ENCODE data around the gene BIN1. TPM values are rescaled to one million over a fixed set of nuclear protein-coding genes. Genes with fewer than 3 reads are reported as not detected.

Gene BIN1
- polyA plus RNA-seq, 3 donors = 127 to 129 (median 128) TPM

DNA sequence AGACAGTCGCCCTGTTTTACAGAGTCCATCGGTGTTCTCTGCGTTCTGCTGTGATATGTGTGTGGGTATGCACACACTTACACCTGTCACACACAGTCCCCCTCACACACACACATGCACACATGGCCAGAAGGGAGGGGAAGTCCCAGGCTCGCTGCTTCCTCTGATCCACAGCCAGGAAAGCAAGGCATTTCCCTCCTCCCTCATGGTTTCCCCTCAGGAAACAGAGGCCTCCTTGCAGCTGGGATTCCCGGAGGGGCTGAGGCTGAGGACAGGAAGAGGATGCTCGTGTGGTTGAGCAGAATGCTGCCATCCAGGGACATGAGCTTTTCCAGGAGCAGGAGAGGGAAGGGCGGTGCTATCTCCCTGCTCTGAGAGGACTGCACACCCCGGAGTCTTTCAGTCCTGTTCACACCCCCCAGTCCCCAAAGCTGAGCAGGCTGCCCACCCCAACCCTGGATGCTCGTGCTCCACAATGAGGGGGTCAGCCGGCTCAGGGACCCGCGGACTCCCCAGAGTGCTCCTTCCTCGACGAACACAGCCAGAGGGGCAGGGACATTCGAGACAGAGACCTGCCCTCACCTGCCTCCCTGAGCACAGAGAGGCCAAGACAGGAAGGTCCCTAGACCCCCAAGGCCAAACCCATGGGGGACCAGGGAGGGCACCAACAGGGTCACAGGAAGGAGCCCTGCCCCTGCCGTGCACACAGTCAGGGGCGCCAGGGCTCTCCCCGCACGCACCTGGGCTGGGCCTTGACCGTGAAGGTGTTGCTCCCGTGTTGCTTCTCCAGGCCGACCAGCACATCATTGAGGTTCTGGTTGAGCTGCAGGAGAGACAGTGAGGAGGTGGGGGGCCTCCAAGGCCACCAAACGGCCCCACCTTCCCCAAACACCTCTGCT is 45.3 kb downstream of the BIN1 start:
- no peak for DNase-seq

DNA sequence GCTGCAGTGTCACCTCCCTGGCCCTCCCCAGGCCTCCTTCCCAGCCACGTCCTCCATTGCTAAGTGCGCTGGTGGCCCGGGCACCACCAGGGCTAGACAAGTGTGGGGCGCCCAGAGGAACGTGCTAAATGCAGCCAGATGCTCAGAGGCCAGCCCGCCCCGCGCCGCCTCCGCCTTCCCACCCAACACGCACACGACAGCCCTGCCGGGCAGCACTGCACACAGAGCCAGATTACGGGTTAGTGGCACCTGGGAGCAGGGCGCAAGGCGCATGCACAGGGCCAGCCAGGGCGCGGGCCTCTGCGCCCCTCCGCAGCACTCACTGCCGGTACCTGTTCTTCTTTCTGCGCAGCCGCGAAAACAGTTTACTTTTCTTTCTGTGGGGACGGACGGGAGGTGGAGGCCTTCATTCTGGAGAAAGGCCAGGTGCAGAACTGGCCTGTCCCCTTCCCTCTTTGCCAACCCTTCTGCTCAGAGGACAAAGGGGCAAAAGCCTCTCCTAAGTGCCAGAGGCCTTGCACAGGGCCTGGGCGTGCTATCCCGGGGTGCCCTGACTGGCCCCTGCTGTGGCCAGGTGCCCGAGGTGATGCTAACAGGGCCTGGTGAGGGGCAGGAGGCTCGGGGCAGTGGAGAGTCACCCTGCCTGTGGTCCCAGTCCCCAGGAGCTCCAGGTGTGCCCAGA is 46.5 kb downstream of the BIN1 start:
- no peak for DNase-seq

DNA sequence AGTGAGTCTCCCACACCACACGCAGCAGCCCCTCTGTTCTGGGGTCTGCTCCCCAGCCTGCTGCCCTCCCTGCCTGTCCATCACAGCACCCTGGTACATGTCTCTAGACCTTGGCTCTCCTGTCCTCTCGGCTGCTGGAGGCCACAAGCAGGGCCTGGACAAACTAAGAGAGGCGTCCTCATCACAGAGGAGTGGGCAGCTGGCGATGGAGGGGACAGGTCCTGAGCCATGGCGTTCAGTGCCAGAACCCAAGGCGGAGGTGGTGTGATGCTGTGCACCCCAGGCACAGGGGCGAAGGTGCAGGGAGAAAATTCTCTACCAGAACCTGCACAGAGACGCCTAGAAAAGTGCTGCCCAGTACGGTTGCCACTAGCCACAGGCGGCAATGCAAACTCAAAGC is 47.4 kb downstream of the BIN1 start:
- DNase-seq = no peak

DNA sequence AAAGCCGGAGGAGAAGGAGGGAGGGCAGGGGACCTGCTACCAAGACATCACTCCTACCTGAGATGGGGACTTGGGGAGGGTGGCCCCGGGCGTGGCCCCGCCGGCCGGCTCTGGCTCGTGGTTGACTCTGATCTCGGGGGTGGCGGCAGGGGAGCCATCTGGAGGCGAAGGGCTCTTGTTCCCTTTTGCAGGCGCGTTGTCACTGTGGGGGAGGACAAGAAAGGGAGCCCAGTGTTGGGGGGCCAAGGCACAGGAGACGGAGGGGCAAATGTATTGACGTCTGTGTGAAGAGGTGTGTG is 48.1 kb downstream of the BIN1 start:
- no peak for DNase-seq

DNA sequence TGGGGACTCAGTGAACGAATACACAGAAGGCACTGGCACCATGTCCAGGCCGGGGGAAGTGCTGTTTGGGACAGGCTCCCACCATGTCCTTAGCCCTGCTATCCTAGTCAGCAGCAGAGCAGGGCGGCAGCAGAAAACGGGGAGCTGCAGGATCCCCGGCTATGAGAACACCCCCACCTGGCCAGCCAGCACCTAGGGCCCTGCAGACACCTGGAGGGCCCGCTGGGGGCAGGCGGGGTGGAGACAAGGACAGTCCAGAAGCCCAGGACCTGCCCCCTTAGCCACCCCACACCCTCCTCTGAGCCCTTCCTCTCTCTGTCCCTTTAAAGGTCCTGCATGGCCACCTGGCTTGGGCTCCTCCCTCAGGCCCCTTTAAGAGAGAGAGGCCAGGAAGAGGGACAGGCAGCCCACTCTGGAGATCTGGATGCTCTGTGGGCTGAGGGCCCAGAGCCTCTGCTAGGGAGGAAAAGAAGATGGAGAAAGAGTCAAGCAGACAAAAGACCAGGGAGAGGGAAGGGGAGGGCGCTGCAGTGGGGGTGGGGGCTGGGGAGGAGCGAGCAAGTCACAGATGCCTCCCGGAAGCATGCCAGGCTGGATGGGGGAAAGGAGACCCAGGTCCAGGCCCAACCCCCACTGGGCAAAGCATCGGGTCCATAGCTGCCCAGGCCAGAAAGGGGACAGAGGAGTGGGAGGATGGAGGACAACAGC is 48.6 kb downstream of the BIN1 start:
- DNase-seq = no peak

DNA sequence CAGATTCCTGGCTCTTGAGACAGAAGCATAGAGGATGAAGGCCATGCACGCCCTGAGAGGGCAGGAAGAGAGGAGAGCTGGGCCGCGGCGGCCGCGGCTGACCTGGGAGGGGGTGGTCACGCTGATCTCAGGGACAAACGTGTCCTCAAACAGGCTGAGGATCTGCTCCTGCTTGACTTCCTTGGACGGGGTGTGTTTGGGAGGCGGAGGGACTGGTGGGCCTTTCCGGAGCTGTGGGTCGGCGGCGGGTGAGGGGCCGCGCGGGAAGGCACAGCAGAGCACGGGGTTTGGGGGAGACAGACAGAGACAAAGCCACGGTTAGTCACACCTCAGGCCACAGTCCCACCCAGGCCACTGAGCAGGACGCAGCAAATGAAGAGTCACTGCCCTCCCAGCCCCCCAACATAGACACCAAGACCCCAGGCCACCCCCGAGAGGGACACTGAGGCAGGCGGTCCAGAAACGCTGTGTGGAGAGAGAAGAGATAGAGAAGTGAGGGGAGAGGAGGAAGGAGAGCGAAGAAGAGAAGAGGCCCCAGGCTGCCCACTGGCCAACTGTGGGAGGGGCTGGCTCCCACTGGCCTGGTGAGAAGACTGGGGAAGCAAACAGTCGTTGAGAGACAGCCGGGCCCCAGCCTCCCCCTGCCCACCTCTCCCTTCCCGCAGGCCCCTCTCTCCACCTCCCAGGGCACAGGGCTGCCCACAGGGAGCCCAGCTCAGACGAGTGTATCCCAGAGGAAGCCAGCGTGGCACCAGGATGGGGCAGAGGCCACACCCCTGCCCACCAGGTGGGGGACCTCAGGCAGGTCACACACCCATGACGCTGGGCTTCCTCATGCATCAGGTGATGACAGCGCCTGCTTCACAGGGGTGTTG is 49.3 kb downstream of the BIN1 start:
- no peak for DNase-seq

DNA sequence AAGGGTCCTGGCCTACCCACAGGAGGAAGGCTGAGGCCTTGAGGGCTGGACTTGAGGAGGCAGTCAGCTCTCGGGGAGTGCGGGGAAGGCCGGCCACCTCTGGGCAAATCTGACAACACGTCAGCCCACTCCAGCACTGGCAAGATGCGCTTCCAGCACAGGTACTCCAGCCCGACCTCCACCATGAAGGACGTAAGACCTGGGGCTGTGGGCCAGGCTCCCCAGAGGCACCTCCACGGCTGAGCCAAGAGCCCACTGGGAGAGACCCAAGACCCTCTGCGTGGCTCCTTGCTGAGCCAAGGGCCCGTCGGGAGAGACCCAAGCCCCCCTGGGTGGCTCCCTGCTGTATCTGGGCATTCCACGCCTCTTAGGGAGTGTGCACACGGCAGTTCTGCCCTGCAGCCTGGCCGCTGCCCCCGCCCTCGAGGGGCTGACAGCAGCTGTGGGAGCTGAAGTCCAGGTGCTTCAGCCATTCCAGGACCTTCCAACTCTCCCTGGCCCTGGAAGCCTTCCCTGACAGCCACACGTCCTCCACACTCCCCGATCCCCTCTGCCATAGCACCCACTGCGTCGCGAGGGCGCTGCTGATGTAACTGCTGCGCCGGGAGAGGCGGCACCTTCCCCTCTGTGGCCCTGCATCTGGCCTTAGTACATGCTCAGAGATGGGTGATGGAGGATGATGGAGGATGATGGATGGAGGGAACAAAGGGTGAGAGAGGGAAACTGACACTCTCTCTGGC is 50.2 kb downstream of the BIN1 start:
- DNase-seq = no peak

DNA sequence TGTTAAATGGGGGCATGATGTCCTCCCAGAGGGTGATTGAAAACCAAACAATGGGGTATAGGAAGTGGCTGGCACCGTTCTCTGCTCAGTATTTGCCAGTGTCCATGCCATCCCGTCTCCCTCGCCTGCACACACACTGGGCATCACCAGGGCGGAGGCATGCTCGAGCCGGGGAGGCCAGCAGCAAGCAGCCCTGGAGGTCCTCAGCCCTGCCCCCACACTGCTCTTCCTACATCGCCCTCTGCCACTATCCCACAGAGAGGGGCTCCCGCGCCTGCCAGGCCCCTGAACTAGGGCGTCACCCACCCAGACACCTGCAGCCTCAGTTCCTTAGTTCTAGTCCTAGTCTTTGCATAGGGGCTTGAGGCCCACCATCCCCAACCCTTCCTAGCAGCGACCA is 50.9 kb downstream of the BIN1 start:
- no peak for DNase-seq

DNA sequence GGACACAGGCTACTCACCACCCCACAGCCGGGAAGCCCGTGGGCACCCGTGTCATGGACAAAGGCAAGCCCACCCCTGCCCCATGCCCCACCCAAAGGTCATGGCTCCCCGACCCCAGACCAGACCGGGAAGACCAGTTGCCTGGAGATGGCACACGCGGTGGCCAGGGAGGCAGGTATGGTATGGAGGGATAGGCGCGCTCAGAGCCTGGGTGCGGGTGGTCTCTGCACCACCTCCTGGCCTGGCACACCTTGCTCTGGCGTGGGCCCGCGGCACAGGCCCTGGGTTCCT is 51.2 kb downstream of the BIN1 start:
- no peak for DNase-seq

DNA sequence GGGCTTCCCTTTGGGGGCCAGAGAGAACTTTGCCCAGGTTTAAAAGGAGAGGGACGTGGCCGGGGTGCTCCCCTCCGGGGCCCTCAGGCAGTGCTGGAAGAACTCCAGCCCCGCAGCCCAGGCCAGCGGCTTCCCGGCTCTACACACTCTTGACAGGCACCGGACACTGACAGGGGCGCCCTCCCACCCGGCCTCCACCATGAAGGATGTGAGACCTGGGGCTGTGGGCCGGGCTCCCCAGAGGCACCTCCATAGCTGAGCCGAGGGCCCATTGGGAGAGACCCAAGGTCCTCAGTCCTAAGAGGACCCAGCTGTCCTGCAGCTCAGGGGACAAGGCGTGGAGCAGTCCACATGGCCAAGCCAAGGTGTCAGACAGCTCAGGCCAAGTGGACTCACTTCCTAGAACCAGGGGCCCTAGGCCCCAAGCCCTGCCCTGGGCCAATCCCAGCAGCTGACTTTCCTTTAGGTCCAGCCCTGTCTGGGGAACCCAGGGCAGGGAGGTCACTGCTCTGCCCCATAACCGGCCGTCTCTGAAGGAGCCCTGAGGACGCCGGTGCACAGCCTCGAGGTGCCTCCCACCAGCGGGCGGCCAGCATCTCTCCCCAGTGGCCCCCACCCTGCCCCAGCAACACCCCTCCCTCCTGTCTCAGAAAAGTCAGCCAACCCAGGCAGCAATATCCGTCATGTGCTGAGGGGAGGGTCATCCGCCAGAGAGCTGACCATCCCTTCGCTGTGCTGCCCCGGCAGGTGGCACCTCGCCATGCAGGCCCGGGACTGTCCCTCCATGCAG is 51.8 kb downstream of the BIN1 start:
- DNase-seq = no peak

DNA sequence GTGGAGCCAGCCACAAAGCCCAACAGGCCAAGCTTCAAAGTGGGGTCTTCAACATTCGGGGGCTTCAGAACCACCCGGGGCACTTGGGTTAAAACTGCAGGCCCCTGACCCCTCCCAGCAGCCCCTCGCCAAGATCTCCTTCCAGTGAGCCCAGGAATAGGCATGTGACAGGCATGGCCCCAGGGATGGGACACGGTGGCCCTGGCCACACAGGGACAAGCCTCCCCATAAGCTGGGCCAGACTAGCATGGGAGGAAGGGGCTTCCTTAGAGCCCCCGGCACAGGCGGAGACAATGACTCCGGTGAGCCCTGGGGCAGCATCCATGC is 52.4 kb downstream of the BIN1 start:
- no peak for DNase-seq

DNA sequence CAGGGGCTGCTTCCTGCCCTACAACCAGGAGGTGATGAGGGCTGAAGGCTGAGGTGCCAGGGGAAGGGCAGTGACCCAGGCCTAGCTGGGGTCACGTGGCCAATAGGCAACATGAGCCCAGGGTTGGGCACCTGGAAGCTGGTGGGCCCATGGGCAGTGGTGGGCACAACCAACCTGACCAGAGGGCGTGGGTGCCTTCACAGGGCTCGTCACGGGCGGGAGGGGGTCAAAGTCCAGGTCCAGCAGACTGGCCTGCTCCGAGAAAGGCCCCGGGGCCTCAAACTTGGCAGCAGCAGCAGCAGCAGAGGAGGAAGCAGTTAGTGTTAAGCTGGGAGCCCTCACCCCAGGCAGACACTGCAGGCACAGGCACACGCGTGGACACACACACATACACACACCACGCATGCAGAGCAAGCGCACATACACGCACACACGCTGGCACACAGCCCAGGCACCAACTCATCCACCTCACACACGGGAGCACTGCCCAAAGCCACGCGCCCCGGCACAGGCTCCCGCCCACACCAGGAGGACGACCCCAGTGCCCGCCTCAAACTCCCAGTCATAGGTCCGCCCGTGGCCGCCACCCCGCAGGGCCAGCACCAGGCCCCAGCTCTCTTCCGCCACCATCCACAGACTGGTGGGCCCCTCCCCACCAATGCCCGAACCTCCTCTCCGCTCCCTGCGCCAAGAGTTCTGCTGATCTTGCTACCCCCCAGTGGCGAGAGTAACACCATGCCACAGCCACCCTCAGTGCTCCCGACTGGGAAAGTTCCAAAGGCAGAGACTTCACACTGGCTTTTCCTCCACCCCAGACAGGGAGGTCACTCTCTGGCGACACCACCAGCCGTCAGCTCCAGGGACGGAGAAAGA is 53.0 kb downstream of the BIN1 start:
- DNase-seq = no peak

DNA sequence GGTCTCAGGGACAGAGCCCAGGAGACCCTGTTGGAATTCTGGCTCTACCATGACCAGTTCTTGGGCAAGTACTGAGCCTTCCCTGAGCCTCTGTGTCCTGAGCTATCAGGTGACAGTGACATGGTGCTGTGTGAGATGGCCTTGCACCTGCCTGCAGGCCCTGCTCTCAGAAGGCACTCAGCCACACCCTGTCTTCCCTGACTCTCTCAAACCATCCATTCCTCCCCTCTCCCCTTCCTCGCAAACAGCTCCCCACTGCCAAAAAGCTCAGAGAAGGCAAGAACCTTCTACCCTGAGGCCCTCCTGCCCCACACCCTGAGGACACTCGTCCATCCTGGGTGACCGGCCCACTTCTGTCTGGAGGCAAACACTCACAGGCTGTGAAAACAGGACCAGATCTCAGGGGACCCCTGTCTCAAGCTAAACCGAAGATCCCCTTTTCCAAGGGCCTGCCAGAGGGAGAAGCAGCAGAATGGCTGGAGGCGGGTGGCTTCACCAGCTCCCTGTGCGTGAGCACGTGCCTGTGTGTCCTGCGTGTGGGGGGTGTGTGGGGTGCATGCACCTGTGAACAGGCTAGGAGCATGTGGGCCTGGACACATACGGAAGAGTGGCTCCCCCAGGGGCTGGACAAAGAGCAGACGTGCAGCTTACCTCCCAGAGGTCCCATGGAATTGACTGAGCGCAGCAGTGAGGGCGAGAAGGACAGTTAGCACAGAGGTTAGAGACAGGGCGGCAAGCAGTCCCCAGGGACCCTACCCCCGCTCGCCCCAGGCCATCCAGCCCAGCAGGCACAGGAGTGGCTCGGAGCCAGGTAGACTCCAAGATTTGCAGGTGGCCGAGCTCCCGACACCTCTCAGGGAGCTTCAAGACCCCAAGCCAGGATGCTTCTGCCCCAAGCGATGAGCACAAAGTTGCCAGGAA is 53.9 kb downstream of the BIN1 start:
- no peak for DNase-seq

DNA sequence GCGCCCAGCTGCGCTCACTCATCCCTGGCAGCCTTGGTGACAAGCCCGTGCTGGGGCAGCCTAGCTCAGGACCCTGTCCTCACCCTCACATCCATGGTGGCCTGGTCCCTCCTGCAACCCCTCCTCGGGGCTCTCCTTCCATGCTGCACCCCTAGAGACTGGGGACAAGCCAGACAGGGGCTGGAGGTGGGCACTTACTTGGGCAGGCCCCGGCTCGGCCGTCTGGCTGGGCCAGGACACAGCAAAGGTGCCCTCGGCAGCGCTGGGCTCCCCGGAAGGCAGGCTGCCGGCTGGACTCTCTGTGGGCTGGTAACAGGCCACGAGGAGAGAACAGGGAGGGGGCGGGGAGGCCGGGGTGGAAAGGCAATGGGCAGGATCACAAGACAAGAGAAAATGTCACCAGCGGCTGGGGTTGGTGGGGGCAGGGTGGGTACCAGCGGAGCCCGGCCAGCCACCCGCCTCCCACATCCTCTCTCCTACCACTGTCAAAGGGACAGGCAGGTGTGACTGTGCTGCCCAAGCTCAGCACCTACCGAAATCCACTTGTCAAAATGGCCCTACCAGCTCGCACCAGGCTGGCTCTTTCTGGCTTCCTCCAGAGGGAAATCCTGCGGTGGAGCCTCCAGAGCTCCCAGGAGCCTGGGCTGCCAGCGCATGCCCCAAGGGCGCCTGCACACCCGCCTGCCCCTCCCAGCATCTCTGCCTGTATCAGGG is 54.7 kb downstream of the BIN1 start:
- no peak for DNase-seq

DNA sequence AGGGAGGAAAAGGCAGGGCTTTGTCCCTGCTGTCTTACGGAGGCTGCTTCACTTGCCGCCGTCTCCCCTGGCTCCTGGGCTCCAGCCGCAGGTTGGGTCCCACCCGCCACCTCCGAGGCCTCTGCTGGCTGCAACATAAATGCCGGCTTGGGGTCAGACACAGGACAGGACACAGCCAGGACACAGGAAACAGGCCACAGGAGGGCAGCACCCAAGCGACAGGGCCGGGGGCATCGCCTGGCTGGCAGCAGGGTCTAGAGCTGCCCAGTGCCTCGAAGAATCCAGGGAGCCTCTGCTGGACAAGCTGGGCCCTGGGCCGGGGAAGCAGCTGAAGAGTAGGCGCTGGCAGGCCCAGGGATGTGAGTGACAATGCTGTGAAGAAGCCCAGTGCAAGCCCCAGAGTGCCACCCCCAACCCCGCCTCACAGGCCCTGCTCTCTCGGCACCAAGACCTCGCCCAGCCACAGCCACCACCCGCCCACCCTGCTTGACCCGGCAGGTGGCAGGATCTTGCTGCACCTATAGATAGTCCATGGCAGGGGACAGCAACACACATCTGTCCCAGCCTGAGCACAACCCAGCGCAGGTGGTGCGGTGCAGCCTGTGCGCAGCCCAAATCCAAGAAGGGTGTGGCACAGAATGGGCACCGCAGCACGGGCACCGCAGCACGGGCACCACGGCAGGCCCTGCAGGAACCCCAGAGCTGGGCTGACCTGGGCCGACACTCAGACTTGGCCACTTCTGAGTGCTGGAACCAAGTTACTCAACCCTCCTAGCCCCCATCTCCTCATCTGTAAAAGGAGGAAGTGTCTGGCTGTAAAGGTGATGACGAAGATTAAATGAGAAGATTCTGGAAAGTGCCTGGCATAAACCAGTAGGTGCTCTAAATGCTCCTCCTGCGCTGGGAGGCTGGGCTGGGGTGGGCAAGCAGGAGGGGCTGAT is 55.6 kb downstream of the BIN1 start:
- DNase-seq = no peak

DNA sequence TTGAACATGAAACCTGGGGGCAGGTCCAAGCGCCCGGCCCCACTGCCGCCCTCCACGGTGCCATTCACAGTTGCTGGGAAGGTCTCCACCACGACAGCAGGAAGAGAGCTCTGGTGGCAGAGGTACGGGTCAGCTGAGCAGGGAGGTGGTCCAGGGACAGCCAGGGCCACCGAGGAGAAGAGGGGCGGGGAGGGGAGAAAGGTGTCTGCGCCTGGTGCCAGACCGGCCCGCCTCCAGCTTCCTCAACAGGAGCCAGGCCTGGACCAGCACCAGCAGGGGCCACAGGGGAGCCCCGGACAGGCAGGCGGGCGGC is 56.2 kb downstream of the BIN1 start:
- no peak for DNase-seq

Measured in renal pelvis (tissue), 4 donors.